NCI-H748 (cell line): Measurements from ENCODE around the gene SEC11C.

Source experiments
- DNase-seq: peaks from one replicate; lab custom pipeline; 2025; ENCODE audit not compliant: unreplicated experiment; lab: John Stamatoyannopoulos, UW

SEC11C gene

GRCh38 chr18:59139615-59140301 is at the start of gene SEC11C:
Gene SEC11C (plus strand): TSS chr18:59139884. CDS start chr18:59139949, 65 bp downstream.
- peak; percentile 99 for DNase-seq

GRCh38 chr18:59090966-59091603 is 48.6 kb upstream of the SEC11C start:
- no peak for DNase-seq

- DNase-seq = no peak
These were observed 46.0 kb upstream of the SEC11C start for GRCh38 chr18:59093668-59094067.

GRCh38 chr18:59094569-59094968 is 45.1 kb upstream of the SEC11C start:
- no peak for DNase-seq

- DNase-seq = peak; percentile 100
These were observed 43.4 kb upstream of the SEC11C start for GRCh38 chr18:59096098-59096789.

- peak; percentile 22 for DNase-seq
These were observed 37.8 kb upstream of the SEC11C start for GRCh38 chr18:59101830-59102414.

- DNase-seq = no peak
These were observed 30.3 kb upstream of the SEC11C start for GRCh38 chr18:59109375-59109774.

- DNase-seq = no peak
These were observed 25.5 kb upstream of the SEC11C start for GRCh38 chr18:59114160-59114559.

GRCh38 chr18:59123588-59124369 is 15.9 kb upstream of the SEC11C start:
- DNase-seq = no peak

GRCh38 chr18:59124370-59124704 is 15.3 kb upstream of the SEC11C start:
- no peak for DNase-seq

- no peak for DNase-seq
These were observed 12.6 kb upstream of the SEC11C start for GRCh38 chr18:59127047-59127446.

GRCh38 chr18:59129951-59130703 is 9.6 kb upstream of the SEC11C start:
- DNase-seq = no peak

- no peak for DNase-seq
These were observed 6.7 kb upstream of the SEC11C start for GRCh38 chr18:59132810-59133465.

GRCh38 chr18:59139291-59139614 is 431 bp upstream of the SEC11C start:
- peak; percentile 98 for DNase-seq

- DNase-seq = peak; percentile 65
These were observed 710 bp downstream of the SEC11C start for GRCh38 chr18:59140302-59140885.

- DNase-seq = peak; percentile 96
These were observed 1.8 kb downstream of the SEC11C start for GRCh38 chr18:59141294-59142068.

GRCh38 chr18:59142274-59142673 is 2.6 kb downstream of the SEC11C start:
- no peak for DNase-seq

- DNase-seq = peak; percentile 45
These were observed 3.2 kb downstream of the SEC11C start for GRCh38 chr18:59142800-59143416.
